22Rv1 (cell line): ENCODE results near the gene BMERB1.

Source experiments
- CTCF ChIP-seq: fragments of 450-650 bp; IDR thresholded peaks from 2 replicates; pipeline ENCODE4 v1.5.1; 2017; ENCODE audit warnings: mild to moderate bottlenecking
- ZFX ChIP-seq: fragments of 450-650 bp; IDR thresholded peaks from 2 replicates; pipeline ENCODE4 v1.6.1; 2017; ENCODE audit warnings: antibody characterized with exemption, borderline replicate concordance

- TF ChIP-seq CTCF (no peak), ZFX (no peak)
Observed at GRCh38 chr16:15444264-15444663, 9.9 kb downstream of the BMERB1 start.
